Skin of body (tissue), 2 donors: ENCODE results near the gene ZNF800. TPM values are rescaled to one million over a fixed set of nuclear protein-coding genes. Genes with fewer than 3 reads are reported as not detected.

ENCODE experiments used
- DNase-seq: peaks from one replicate; lab custom pipeline; 2025; lab: John Stamatoyannopoulos, UW
- total RNA-seq: library from RNA; depleted of rRNA; stranded (reverse); fragments of >200 nt; gene quantifications from one replicate; pipeline ENCODE4 v1.2.3, GENCODE V29; 2014

The ZNF800 gene
- total RNA-seq, 1 donor from 2014 or later = 26.0 TPM

DNA sequence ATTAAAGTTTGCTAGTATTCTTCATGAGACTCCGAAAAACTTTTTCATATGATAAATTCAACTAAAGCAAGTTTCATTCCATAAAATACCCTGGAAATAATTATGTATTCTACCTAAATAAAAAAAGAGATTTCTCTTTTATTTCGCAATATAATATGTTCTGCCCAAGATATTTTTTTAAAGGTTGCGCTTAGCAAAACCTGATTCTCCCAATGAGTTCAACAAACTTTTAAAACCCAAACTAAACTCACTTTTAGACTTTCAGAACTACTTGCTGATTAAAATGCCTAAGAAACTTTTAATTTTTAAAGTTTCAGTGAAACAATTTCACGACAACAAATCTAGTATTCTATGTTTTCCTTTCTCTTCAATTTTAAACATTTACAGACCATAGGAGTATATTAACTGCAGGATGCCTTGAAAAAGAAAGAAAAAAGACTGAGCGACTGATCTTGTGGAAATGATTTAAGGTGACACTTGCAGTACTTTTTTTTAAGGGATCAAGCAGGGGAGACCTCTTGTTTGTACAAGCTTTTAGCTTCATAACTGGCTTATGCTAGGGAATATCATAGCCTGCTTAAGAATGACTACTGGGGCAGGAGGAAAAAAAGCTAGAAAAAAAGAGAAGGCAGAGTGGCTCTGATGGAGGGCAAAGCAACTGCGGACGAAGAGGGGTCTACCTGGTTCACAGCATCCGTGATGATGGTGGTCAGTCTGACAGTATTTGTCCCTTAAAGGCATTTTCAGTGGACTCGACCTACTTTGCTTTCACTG is 1.5 kb downstream of the ZNF800 start:
- no peak for DNase-seq

GRCh38 chr7:127390186-127390816 is 2.2 kb downstream of the ZNF800 start:
- no peak for DNase-seq

GRCh38 chr7:127389321-127389720 is 3.2 kb downstream of the ZNF800 start:
- no peak for DNase-seq

DNA sequence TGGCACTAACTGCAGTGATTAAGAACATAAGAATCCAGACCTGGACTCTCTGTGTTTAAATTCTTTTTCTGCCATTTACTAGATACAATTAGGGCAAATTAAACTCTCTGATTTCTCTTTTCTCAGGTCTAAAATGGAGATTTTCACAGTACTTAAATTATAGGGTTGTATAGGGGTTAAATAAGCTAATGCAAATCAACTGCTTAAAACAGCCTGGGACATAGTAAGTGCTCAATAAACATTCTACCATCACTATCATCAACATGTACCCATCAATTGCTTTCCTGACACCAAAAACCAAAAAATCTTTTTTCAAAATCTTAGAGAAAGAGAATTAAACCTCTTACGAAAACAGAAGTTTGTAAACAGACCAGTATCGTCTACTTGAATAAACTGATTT is 4.5 kb downstream of the ZNF800 start:
- no peak for DNase-seq

- no peak for DNase-seq
Measured at GRCh38 chr7:127383123-127383835, 9.2 kb downstream of the ZNF800 start.

- no peak for DNase-seq
Measured at GRCh38 chr7:127382301-127383085, 10.0 kb downstream of the ZNF800 start.

DNA sequence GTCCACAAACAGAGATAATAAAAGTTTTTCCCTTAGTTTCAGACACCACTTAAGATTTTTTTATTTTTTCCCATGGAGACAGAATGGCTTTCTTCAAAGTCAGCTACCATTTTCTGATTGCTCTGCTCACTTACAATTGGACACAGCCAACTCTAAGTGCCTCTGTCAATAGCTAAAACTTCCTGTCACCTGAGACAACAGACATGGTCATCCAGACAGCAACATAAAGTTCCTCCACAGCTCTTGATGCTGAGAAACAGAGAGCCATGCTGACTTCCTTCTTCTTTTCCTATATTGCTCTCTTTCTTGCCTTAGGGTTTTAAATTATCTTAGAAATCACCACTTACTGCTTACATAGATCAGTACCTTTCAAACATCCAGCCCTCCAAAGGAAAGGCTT is 12.0 kb downstream of the ZNF800 start:
- no peak for DNase-seq

- DNase-seq = no peak
Measured at GRCh38 chr7:127379642-127380041, 12.9 kb downstream of the ZNF800 start.

- no peak for DNase-seq
Measured at GRCh38 chr7:127378537-127378936, 14.0 kb downstream of the ZNF800 start.

DNA sequence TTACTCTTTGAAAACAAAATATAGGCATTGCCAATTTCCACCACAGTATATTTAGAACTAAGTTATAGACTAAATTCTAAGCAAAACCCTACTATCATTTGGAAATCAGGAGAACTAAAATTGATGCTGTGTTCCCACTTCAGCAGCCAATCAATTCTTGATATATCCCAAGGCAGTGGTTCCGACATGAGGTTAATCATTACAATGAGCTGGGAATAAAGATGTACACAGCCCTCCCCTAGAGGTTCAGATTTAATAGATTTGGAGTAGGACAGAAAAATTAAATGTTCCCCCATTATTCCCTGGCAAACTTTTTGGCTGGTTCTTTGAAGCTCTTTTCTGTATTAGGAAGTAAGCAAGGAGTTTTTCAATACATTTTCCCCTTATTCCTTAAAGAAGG is 15.1 kb downstream of the ZNF800 start:
- DNase-seq = no peak

- no peak for DNase-seq
Measured at GRCh38 chr7:127375631-127376030, 16.9 kb downstream of the ZNF800 start.

- no peak for DNase-seq
Measured at GRCh38 chr7:127367679-127368078, 24.8 kb downstream of the ZNF800 start.

DNA sequence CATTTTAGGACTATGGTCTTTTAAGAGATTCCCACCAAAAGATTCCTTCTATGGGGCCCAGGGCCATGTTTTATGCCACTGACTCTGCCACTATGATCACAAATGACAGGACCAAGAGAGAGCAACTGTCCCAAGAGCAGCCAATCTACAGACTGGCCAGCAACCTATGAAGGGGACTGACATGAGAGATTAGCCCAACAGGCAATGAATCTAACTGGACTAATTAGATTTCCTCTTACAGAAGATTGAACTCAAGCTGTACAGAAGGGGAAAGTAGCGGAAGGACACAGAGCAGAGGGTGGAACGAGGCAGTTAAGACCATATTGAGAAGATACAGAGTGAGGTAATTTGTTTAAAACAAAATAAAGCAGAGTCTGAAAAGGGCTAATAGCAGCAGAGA is 25.8 kb downstream of the ZNF800 start:
- DNase-seq = no peak

DNA sequence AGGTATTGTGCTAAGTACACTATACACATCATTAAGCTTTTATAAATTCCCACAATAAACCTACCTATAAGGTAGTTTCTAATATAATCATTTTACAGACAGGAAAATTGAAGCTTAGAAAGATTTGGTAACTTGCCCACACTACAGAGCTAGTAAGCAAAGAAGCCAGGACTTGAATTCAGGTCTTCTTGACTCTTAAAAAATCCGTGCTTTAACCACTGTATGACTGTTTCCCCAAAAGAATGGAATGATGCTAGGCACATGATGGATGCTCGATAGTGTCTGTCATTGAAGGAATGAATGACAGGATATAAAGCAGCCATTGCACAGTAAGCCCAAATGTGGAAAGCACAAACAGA is 26.6 kb downstream of the ZNF800 start:
- DNase-seq = no peak

DNA sequence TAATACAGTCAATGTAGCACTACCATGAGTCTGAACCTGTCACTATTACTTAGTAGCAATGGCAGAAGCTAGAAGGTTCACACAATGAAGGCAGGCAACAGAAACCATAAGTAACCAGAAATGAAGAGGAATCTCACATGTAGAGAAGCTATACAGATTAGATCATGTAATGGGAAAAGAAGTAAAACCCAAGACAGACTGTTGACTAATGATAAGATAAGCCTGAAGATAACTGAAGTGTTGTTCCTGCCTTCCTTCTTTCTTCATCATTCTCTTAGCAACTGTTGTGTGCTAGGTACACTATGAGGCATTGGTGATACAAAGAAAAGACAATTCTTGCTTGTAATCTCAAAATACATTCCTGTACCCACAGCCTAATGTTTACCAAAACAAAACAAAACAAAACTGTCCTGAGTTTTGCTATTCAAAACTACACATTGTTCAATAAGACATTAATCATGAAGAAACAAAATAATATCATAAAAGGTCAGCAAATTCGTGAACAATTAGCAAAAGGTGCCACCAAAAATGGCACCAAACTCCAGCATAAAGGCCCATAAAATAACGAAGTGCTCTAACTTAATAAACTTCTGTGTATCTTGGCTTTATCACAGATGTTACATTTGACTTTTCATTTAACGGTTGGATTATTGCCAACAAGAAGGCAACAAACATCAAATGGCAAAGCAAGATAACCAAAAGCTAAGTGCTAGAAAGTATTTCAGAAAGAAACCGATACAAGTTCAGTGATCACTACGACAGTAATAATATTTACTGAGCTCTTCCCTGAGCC is 27.1 kb downstream of the ZNF800 start:
- no peak for DNase-seq

GRCh38 chr7:127362364-127363027 is 30.0 kb downstream of the ZNF800 start:
- no peak for DNase-seq

DNA sequence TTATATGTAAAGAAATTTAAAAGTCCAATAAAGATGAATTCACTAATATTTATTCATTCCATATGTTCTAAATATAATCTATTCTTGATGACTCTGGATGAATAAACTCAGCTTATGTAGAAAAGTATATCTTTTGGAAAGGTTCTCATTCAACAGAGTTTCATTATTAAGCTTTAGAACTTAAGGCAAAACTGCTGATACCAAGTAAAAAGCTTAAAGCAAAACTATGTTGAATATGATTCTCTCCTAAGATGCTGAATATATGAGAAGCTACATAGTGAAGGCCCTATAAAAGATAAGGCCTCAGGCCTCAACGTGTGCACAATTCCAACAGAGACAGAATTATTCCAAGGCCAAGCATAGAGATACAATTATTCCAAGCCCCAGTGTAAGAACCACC is 30.8 kb downstream of the ZNF800 start:
- no peak for DNase-seq

DNA sequence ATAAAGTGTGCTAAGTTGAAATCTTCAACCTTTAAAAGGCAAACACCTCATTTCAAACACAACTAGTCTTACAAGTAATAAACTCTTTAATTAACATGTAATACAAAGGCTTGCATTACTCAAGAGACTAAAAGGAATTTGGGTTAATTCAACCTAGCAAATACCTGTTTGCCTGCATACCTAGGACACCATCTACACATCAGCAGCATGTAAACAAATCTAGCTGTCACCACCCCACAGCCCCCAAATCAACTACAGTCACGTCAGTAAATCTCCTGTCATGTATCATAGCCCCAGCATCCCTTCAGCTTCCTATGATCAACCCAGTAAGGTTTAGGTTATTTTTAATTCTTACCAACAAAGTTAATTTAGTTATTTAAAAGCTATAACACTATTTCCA is 33.5 kb downstream of the ZNF800 start:
- no peak for DNase-seq

DNA sequence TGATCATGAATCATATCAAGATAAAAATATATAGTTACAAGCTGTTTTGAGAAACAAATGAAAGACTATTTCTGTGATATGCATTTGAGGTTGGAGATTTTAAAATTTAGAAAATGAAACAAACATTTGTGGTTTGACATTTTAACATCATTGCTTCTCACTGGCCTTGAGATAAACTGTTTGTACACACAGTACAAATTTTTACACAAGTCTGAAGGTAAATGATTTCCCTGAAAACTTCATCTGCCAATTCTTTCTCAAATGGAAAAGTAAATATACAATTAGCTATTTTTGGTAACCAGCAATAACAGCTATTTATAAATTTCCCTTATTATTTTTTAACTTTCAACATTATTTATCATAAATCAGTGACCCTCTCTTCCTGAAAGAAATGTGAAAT is 38.6 kb downstream of the ZNF800 start:
- no peak for DNase-seq

- DNase-seq = no peak
Measured at GRCh38 chr7:127350586-127350985, 41.9 kb downstream of the ZNF800 start.

- DNase-seq = no peak
Measured at GRCh38 chr7:127349881-127350280, 42.6 kb downstream of the ZNF800 start.
